HG03520 (cell line): ENCODE results near the gene CNOT6.
"Not testable (repeated sequence)": the region's sequence is repeated elsewhere in the genome, so short reads cannot be mapped to it uniquely, and the experiment has no call there.

Experiments
- ATAC-seq: cut with Tn5 transposase; IDR thresholded peaks from one replicate; pipeline ENCODE4 v1.9.1; 2021; ENCODE audit warnings: mild to moderate bottlenecking, moderate library complexity; ENCODE audit not compliant: unreplicated experiment

The CNOT6 gene

GRCh38 chr5:180494060-180494509, at the start of gene CNOT6:
Gene CNOT6 (plus strand): TSS chr5:180494379. CDS start chr5:180529277, 34,898 bp downstream.
- peak; percentile 94 for ATAC-seq

GRCh38 chr5:180454752-180455151, 39.4 kb upstream of the CNOT6 start:
- ATAC-seq = no peak

DNA sequence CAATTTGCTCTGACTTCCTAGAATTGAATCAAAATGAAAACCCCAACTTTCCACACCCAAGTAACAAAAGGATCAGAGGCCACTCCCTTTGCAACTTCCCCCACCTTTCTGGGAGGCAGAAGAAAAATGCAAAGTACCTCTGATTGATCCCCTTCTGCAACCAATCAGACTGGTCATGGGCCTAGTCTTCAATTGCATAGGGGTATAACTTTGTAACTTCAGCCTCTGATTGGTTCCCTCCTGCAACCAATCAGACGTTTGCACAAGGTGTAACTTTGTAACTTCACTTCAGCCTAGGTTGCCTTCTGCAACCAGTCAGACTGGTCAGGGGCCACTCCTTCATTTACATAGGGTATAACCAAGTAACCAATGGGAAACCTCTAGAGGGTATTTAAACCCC, 38.3 kb upstream of the CNOT6 start:
- ATAC-seq = no peak

DNA sequence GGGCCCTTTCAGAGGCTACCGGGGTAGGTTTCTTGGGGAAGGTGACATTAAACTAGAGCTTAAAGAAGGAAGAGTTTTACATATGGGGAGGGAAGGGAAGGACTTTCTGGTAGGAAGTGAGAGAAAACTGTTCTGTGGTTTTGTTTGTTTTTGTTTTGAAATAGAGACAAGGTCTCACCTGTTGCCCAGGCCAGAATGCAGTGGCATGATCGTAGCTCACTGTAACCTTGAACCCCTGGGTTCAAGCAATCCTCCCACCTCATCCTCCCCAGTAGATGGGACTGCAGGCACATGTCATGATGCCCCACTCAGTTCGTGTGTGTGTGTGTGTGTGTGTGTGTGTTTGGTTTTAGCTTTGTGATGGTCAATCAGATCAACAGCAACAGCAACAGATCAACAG, 37.4 kb upstream of the CNOT6 start:
- no peak for ATAC-seq

DNA sequence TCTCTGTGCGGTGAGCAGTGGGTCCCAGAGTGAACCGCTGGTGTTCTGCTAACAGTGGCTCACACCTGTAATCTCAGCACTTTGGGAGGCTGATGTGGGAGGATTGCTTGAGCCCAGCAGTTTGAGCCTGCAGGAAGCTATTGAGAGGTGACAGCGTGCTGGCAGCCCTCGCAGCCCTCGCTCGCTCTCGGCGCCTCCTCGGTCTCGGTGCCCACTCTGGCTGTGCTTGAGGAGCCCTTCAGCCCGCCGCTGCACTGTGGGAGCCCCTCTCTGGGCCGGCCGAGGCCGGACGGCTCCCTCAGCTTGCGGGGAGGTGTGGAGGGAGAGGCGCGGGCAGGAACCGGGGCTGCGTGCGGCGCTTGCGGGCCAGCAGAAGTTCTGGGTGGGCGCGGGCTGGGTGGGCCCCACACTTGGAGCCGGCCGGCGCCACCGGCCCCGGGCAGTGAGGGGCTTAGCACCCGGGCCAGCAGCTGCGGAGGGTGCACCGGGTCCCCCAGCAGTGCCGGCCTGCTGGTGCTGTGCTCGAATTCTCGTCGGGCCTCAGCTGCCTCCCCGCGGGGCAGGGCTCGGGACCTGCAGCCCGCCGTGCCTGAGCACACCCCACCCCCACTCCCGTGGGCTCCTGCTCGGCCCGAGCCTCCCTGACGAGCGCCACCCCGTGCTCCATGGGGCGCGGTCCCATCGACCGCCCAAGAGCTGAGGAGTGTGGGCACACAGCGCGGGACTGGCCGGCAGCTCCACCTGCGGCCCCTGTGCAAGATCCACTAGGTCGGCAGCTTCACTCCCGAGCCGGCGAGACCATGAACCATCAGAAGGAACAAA, 35.1 kb upstream of the CNOT6 start:
- ATAC-seq = not testable (repeated sequence)

GRCh38 chr5:180459674-180460142, 34.5 kb upstream of the CNOT6 start:
- ATAC-seq = not testable (repeated sequence)

GRCh38 chr5:180460834-180461233, 33.3 kb upstream of the CNOT6 start:
- ATAC-seq = no peak

GRCh38 chr5:180461303-180461702, 32.9 kb upstream of the CNOT6 start:
- no peak for ATAC-seq

GRCh38 chr5:180463216-180463900, 30.8 kb upstream of the CNOT6 start:
- ATAC-seq = no peak

GRCh38 chr5:180463916-180464602, 30.1 kb upstream of the CNOT6 start:
- no peak for ATAC-seq

DNA sequence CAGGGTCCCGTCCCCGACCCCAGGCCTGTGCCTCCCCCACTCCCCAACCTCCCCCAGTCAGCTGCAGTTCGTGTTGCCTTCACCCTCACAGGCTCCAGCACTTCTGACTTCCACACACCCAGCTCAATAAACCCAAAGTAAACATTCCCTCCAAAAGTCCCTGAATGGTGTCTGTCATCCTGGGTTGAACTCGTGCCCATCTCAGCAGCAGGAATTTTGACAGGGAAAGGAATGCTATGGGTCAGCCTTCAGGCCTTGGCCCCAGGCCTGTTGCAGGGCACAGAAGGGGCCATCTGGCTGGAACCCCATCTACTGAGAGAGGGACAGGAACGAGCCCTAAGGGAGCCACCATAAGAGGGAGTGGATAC, 29.6 kb upstream of the CNOT6 start:
- ATAC-seq = no peak

DNA sequence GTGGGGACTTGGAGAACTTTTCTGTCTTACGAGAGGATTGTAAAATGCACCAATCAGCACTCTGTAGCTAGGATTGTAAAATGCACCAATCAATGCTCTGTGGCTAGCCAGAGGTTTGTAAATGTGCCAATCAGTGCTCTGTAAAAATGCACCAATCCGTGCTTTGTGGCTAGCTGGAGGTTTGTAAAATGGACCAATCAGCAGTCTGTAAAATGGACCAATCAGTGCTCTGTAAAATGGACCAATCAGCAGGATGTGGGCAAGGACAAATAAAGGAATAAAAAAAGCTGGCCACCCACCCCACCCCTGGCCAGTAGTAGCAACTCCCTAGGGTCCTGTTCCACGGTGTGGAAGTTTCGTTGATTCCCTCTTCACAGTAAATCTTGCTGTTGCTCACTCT, 29.1 kb upstream of the CNOT6 start:
- not testable (repeated sequence) for ATAC-seq

- ATAC-seq = no peak
These were observed 27.9 kb upstream of the CNOT6 start for GRCh38 chr5:180466316-180466715.

DNA sequence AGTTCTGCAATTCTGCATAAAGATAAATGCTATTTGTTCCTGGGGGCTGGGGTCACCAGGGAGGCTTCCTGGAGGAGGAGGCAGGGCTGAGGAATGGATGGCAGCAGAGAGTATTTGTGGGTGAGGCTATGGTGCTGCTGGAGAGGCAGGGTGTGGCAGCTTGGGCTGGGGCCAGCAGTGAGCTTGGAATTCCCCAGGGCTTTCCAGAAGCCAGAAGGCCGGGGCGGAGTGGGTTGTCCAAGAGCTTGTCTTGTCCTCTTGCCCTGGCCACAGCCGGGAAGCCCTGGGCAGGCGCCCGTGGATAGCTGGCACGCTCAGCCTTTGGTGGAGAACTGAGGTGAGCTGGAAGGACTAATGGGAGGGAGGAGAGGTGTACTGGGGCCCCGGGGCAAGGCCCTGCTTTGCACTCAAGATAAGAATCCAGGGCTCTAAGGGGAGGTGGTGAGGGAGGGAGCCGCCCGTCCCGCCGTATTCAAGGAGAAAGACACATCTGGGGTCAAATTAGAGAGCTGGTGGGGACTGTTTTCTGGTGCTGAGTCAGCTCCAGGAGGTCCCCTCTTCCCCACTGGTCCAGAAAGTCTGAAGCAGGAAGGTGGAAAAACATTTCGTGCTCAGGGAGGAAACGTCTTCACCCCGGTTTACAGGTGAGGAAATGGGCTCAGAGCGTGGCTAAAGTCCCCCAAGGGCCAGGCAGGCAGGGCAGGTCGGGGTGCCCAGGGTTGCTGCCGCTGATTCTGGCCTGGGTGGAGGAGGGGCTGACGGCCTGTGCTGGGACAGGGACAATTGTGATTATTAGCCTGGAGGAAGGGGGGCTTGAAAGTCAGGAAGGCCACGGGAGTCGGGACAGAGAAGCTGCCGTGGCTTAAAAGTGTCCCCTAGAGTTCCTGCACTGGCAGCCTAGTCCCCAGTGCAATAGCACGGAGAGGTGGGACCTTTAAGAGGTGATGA, 26.9 kb upstream of the CNOT6 start:
- ATAC-seq = no peak

- ATAC-seq = no peak
These were observed 26.0 kb upstream of the CNOT6 start for GRCh38 chr5:180467989-180468731.

- ATAC-seq = no peak
These were observed 25.2 kb upstream of the CNOT6 start for GRCh38 chr5:180468732-180469585.

GRCh38 chr5:180469586-180469865, 24.7 kb upstream of the CNOT6 start:
- no peak for ATAC-seq

DNA sequence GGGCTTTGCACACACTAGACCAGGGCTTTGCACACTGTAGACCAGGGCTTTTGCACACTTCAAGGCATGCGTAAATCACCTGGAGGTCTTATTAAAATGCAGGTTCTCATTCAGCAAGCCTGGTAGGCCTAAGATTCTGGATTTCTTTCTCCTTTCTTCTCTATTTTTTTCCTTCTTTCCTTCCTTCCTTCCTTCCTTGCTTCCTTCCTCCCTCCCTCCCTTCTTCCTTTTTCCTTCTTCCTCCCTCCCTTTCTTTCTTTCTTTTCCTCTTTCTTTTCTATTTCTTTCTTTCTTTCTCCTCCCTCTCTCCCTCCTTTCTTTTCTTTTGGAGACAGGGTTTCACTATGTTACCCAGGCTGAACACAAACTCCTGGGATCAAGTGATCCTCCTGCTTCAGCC, 24.3 kb upstream of the CNOT6 start:
- ATAC-seq = no peak

DNA sequence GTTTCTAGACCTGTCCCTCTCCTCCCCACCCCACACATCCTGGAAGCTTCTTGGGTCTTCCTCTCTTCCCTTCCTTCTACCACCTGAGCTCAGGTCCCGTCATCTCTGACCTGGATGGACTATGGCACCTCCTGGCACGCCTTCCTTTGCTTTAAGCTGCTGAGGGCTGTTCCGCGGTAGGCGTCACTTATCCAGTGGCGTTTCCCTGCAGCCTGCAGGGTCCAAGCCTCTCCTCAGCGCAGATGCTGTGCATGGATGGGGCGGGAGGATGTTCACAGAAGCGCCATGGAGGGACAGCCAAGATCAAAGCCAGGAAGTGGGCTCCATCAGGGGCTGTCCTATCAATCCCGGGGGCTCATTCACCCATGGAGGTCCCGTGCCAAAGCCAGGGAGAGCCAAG, 23.8 kb upstream of the CNOT6 start:
- no peak for ATAC-seq
